ENCODE results near the gene GRN. TPM values are rescaled to one million over a fixed set of nuclear protein-coding genes. Genes with fewer than 3 reads are reported as not detected.

GRN gene
- total and polyA plus RNA-seq, 9 of the 15 experiments (the other 6 are each of a cell fraction or from before 2014, with no cell fraction given): 5.4 to 75.3 (median 20.7) TPM

DNA sequence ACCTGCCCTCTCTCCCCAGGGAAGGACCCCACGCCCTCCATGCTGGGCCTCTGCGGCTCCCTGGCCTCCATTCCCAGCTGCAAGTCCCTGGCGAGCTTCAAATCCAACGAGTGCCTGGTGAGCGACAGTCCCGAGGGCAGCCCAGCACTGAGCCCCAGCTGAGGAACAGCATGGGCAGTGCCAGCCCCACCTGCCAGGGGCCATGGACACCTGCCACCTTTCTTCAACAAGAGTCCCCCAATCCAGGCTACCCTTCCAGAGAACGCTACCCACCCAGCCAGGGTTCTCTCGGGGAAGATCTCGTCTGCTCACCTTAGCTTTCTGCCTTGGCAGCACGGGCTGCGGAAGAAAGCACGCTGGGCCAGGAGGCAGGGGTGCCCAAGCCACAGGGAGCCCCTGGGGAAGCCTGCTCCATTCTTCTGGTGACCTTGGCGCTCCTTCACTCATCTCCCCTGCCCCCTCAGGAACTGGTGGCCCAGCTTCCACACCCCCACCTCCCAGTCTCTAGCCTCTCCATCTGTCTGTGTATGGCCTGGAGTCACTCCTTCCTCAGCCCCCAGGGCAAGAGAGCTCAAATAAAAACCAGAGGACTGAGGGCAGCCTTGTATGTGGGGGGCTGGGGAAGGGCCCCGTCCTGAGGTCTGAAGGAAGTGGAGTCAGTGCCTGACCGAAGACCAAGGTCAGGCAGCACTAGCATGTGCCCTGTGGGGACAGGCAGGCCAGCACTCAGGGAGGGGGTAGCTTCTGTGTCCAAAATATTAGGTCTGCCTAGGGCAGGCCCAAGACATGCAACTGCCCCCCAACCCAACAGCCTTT is 26.8 kb upstream of the GRN start (continued):
- TF ChIP-seq ZNF584 (CRISPR knock-in tag; IDR thresholded peaks at IDR 0.05; ENCODE audit: low read depth): no peak
- TF ChIP-seq, protein P1, sequence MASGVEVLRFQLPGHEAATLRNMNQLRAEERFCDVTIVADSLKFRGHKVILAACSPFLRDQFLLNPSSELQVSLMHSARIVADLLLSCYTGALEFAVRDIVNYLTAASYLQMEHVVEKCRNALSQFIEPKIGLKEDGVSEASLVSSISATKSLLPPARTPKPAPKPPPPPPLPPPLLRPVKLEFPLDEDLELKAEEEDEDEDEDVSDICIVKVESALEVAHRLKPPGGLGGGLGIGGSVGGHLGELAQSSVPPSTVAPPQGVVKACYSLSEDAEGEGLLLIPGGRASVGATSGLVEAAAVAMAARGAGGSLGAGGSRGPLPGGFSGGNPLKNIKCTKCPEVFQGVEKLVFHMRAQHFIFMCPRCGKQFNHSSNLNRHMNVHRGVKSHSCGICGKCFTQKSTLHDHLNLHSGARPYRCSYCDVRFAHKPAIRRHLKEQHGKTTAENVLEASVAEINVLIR (CRISPR knock-in tag; IDR thresholded peaks at IDR 0.05): no peak
- TF ChIP-seq TEAD2 (tag; IDR thresholded peaks at IDR 0.05): no peak
- no peak for TF ChIP-seq ZNF780A (CRISPR knock-in tag; IDR thresholded peaks at IDR 0.05)
- TF ChIP-seq ARHGAP35 (IDR thresholded peaks at IDR 0.05; ENCODE audit: partially characterized antibody): no peak
- TF ChIP-seq ZZZ3 (IDR thresholded peaks at IDR 0.05): no peak
- no peak for TF ChIP-seq CREB1 (IDR thresholded peaks at IDR 0.05)
- TF ChIP-seq CREB1 (CRISPR knock-in tag; IDR thresholded peaks at IDR 0.05): no peak
- TF ChIP-seq RBM22 (IDR thresholded peaks at IDR 0.05; ENCODE audit: low read depth, low read length, poor library complexity, severe bottlenecking): peak; percentile 39
- TF ChIP-seq, protein P2, sequence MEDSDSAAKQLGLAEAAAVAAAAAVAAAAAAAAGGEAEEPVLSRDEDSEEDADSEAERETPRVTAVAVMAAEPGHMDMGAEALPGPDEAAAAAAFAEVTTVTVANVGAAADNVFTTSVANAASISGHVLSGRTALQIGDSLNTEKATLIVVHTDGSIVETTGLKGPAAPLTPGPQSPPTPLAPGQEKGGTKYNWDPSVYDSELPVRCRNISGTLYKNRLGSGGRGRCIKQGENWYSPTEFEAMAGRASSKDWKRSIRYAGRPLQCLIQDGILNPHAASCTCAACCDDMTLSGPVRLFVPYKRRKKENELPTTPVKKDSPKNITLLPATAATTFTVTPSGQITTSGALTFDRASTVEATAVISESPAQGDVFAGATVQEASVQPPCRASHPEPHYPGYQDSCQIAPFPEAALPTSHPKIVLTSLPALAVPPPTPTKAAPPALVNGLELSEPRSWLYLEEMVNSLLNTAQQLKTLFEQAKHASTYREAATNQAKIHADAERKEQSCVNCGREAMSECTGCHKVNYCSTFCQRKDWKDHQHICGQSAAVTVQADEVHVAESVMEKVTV (CRISPR knock-in tag; IDR thresholded peaks at IDR 0.05): no peak
- no peak for TF ChIP-seq YBX1 (IDR thresholded peaks at IDR 0.05)
- no peak for TF ChIP-seq WHSC1 (IDR thresholded peaks at IDR 0.05; ENCODE audit: low read length)

All from K562 (cell line).